ENCODE results near the gene PCNX1.

DNA sequence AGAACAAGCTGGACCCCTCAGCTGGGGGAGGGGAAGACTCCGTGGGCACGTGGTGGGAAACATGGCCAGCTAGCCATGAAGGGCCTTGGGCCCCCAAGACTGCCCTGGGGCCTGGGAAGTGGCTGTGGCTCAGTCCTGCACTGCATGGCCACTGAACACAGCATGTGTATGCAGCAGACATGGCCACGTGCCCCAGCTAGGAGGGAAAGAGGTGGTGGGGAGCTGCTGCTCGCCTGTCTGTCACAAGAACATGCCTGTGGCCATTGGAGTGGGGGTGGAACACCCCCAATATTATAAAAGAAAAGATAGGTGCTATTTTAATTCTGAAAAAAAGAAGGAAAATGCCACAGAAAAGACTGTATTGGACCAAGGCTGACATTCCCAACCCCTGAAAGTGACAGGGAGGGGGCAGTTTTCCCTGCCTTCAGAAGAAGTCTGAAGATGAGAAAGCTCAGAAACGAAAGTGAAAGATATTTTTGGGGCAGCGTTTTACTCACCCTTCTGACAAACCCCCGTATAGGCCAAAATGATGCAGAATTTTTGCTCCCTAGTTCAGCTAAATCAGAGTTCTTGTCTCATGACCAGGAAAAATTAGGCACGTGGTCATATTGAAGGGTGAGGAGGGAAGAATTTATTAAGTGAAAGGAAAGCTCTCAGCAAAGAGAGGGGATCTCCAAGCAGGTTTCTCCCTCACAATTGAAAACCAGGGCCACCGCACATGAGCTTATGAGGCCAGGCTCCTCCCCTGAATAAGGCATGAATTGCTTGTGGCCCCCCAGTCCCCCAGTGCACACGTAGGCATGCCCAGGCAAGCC, 35.2 kb upstream of the PCNX1 start:
- TF ChIP-seq, protein P1, sequence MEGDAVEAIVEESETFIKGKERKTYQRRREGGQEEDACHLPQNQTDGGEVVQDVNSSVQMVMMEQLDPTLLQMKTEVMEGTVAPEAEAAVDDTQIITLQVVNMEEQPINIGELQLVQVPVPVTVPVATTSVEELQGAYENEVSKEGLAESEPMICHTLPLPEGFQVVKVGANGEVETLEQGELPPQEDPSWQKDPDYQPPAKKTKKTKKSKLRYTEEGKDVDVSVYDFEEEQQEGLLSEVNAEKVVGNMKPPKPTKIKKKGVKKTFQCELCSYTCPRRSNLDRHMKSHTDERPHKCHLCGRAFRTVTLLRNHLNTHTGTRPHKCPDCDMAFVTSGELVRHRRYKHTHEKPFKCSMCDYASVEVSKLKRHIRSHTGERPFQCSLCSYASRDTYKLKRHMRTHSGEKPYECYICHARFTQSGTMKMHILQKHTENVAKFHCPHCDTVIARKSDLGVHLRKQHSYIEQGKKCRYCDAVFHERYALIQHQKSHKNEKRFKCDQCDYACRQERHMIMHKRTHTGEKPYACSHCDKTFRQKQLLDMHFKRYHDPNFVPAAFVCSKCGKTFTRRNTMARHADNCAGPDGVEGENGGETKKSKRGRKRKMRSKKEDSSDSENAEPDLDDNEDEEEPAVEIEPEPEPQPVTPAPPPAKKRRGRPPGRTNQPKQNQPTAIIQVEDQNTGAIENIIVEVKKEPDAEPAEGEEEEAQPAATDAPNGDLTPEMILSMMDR (IDR thresholded peaks at IDR 0.05) = no peak
- no peak for TF ChIP-seq EZH2 (IDR thresholded peaks at IDR 0.05; ENCODE audit: borderline replicate concordance, insufficient read depth, low read depth, low read length, poor library complexity, severe bottlenecking)
